HUDEP-2 (cell line): Measurements from ENCODE around the gene WDR76.
A peak's percentile ranks its signal among the peaks of the same experiment; 100 is the strongest.
"Not testable (repeated sequence)": the region's sequence is repeated elsewhere in the genome, so short reads cannot be mapped to it uniquely, and the experiment has no call there.

Source experiments
- DNase-seq, 76 experiments: peaks; one replicate each; lab custom pipeline; 2025; ENCODE audit not compliant: unreplicated experiment in 76 of 76; lab: John Stamatoyannopoulos, UW

WDR76 gene

GRCh38 chr15:43815064-43815463 lies 11.7 kb upstream of the WDR76 start:
- DNase-seq = not testable (repeated sequence)

- no peak for DNase-seq
These were observed 5.3 kb upstream of the WDR76 start for GRCh38 chr15:43821505-43821904.

GRCh38 chr15:43824302-43825246 lies 2.2 kb upstream of the WDR76 start, which contains the start of gene MFAP1:
TSS of gene MFAP1 (minus strand) at chr15:43824690. CDS start at chr15:43824569, 121 bp downstream.
- peak in 75 of 76 experiments; percentile 30 to 96 (median 90) for DNase-seq

GRCh38 chr15:43825305-43825704 lies 1.5 kb upstream of the WDR76 start:
- DNase-seq = peak in 10 of 76 experiments; percentile 3 to 40 (median 14)

GRCh38 chr15:43826029-43826507 lies 734 bp upstream of the WDR76 start:
- DNase-seq = no peak

GRCh38 chr15:43828061-43828657 lies 1.4 kb downstream of the WDR76 start:
- DNase-seq = no peak

GRCh38 chr15:43829951-43830540 lies 3.2 kb downstream of the WDR76 start:
- DNase-seq = not testable (repeated sequence)

GRCh38 chr15:43830691-43831275 lies 4.0 kb downstream of the WDR76 start:
- DNase-seq = not testable (repeated sequence)

- DNase-seq = not testable (repeated sequence)
These were observed 4.8 kb downstream of the WDR76 start for GRCh38 chr15:43831519-43832052.

- DNase-seq = not testable (repeated sequence)
These were observed 5.7 kb downstream of the WDR76 start for GRCh38 chr15:43832485-43832884.

GRCh38 chr15:43845421-43845820 lies 18.6 kb downstream of the WDR76 start:
- no peak for DNase-seq

GRCh38 chr15:43851251-43851650 lies 24.4 kb downstream of the WDR76 start:
- DNase-seq = no peak

GRCh38 chr15:43852607-43853006 lies 25.8 kb downstream of the WDR76 start:
- DNase-seq = no peak

- DNase-seq = no peak
These were observed 28.0 kb downstream of the WDR76 start for GRCh38 chr15:43854801-43855200.

GRCh38 chr15:43859546-43859945 lies 32.7 kb downstream of the WDR76 start:
- DNase-seq = no peak

- not testable (repeated sequence) for DNase-seq
These were observed 39.8 kb downstream of the WDR76 start for GRCh38 chr15:43866636-43867035.

GRCh38 chr15:43867096-43867495 lies 40.3 kb downstream of the WDR76 start:
- DNase-seq = no peak

GRCh38 chr15:43868406-43868805 lies 41.6 kb downstream of the WDR76 start:
- DNase-seq = no peak

GRCh38 chr15:43871835-43872234 lies 45.0 kb downstream of the WDR76 start:
- no peak for DNase-seq

- DNase-seq = peak in 15 of 76 experiments; percentile 2 to 41 (median 13)
These were observed 45.7 kb downstream of the WDR76 start for GRCh38 chr15:43872416-43873020.
